ENCODE measurements around the gene TTC12.

- TF ChIP-seq CTCF (conservative IDR thresholded peaks at IDR 0.05; ENCODE audit: low read length) (no peak), EZH2phosphoT487 (IDR thresholded peaks at IDR 0.05; ENCODE audit: borderline replicate concordance, low read depth, low read length) (no peak)
These were observed 9.5 kb upstream of the TTC12 start for GRCh38 chr11:113304916-113305315.

Data from OCI-LY7 (cell line).